ENCODE measurements around the gene PDHX. TPM values are rescaled to one million over a fixed set of nuclear protein-coding genes. Genes with fewer than 3 reads are reported as not detected.

PDHX gene
- total and polyA plus RNA-seq, 4 donors = 14.9 to 35.2 (median 24.0) TPM

- Histone ChIP-seq H3K36me3 (ENCODE audit: control insufficient read depth in 4 of 4, insufficient read depth in 3 of 4, low read depth in 1 of 4, low read length in 3 of 4) (no peaks in the 10 kb centered on the region), H3K27me3 (ENCODE audit: control insufficient read depth in 4 of 4, insufficient read depth in 4 of 4, low read length in 3 of 4) (no peaks in the 10 kb centered on the region), H3K27ac (ENCODE audit: low read depth in 1 of 2, low read length in 2 of 2) (no peak overlapping the region), H3K9ac (ENCODE audit: low read depth in 1 of 2, low read length in 2 of 2) (no peak overlapping the region), H3K9me3 (ENCODE audit: control insufficient read depth in 4 of 4, low read length in 3 of 4) (no peaks in the 10 kb centered on the region), H3K4me1 (ENCODE audit: control insufficient read depth in 4 of 4, insufficient read depth in 4 of 4, low read length in 3 of 4) (peaks cover 2 to 12% (median 5%) of the 10 kb centered on the region in 4 donors), H3K4me3 (ENCODE audit: low read depth in 1 of 3, low read length in 3 of 3) (no peak overlapping the region)
- DNase-seq (ENCODE audit: low spot score) = no peak
- TF ChIP-seq RAD21 (IDR thresholded peaks at IDR 0.05) = no peak
- TF ChIP-seq, protein P1, sequence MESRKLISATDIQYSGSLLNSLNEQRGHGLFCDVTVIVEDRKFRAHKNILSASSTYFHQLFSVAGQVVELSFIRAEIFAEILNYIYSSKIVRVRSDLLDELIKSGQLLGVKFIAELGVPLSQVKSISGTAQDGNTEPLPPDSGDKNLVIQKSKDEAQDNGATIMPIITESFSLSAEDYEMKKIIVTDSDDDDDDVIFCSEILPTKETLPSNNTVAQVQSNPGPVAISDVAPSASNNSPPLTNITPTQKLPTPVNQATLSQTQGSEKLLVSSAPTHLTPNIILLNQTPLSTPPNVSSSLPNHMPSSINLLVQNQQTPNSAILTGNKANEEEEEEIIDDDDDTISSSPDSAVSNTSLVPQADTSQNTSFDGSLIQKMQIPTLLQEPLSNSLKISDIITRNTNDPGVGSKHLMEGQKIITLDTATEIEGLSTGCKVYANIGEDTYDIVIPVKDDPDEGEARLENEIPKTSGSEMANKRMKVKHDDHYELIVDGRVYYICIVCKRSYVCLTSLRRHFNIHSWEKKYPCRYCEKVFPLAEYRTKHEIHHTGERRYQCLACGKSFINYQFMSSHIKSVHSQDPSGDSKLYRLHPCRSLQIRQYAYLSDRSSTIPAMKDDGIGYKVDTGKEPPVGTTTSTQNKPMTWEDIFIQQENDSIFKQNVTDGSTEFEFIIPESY (IDR thresholded peaks at IDR 0.05) = no peak
- no peak for TF ChIP-seq NR2F2 (IDR thresholded peaks at IDR 0.05)
- no peak for TF ChIP-seq MAX (IDR thresholded peaks at IDR 0.05)
- no peak for TF ChIP-seq HNF4G (IDR thresholded peaks at IDR 0.05)
- TF ChIP-seq FOXA1 (IDR thresholded peaks at IDR 0.05) = no peak
- no peak for TF ChIP-seq HNF4A (conservative IDR thresholded peaks at IDR 0.05)
- no peak for TF ChIP-seq EGR1 (IDR thresholded peaks at IDR 0.05; ENCODE audit: low read depth in 2 of 2)
- TF ChIP-seq FOXA2 (IDR thresholded peaks at IDR 0.05) = no peak
- no peak for TF ChIP-seq GABPA (IDR thresholded peaks at IDR 0.05 in 1 of 2, conservative IDR thresholded peaks at IDR 0.05 in 1 of 2)
- TF ChIP-seq TAF1 (conservative IDR thresholded peaks at IDR 0.05) = no peak
- 96% methylated on average over 3 of the region's 3 CpGs for WGBS
These were observed 8.4 kb upstream of the PDHX start for GRCh38 chr11:34907934-34908593.

DNA sequence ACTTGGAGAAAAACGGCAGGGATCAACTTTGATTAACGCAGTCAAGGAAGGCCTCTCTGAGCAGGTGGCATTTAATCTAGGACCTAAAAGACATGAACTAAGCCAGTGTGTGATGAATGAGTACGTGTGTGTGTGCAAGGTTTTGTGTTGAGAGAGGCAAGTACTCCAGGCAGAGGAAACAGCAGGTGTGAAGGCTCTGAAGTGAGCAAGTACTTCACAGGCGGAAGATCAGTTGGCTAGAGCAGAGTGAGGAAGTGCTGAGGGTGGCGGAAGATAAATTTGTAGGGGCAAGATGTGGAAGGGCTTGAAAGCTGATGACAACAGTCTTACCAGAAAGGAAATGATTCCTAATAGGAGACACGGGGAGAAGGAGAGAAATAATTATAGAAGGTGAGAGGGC, 7.0 kb upstream of the PDHX start:
- WGBS = 71% methylated on average over 6 of the region's 6 CpGs
- Histone ChIP-seq H3K27ac (ENCODE audit: low read depth in 1 of 2, low read length in 2 of 2) (no peak overlapping the region), H3K9ac (ENCODE audit: low read depth in 1 of 2, low read length in 2 of 2) (no peak overlapping the region), H3K4me3 (ENCODE audit: low read depth in 1 of 3, low read length in 3 of 3) (no peak overlapping the region), H3K36me3 (ENCODE audit: control insufficient read depth in 4 of 4, insufficient read depth in 3 of 4, low read depth in 1 of 4, low read length in 3 of 4) (no peaks in the 10 kb centered on the region), H3K27me3 (ENCODE audit: control insufficient read depth in 4 of 4, insufficient read depth in 4 of 4, low read length in 3 of 4) (no peaks in the 10 kb centered on the region), H3K4me1 (ENCODE audit: control insufficient read depth in 4 of 4, insufficient read depth in 4 of 4, low read length in 3 of 4) (peaks cover 2 to 12% (median 5%) of the 10 kb centered on the region in 4 donors), H3K9me3 (ENCODE audit: control insufficient read depth in 4 of 4, low read length in 3 of 4) (no peaks in the 10 kb centered on the region)
- TF ChIP-seq RXRA (IDR thresholded peaks at IDR 0.05) = no peak
- DNase-seq (ENCODE audit: low spot score) = no peak

DNA sequence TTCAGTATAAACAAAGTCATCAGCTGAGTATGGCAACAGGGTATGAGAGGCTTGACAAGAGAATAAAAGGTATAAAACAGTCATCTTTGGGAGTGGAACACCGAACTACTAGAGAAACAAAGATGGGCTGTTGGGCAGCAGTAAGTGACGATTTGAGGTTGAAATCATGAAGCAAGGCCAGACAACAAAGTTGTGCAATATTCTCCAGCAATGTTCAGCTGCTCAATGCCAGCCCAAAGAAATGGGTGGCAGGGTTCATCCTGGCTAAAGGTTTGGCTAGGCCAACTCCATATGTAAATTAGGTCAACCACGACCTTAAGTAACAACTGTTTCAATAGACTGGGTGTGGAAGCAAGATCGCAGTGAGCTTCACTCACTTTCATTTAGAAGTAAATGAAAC, 6.5 kb upstream of the PDHX start:
- WGBS = 35% methylated on average over 4 of the region's 4 CpGs
- peak overlapping the region in 1 of 2 donors; percentile 59 for H3K27ac ChIP-seq (ENCODE audit: low read depth in 1 of 2, low read length in 2 of 2)
- H3K4me1 ChIP-seq (ENCODE audit: control insufficient read depth in 4 of 4, insufficient read depth in 4 of 4, low read length in 3 of 4) = peaks cover 2 to 13% (median 5%) of the 10 kb centered on the region in 4 donors
- H3K9ac ChIP-seq (ENCODE audit: low read depth in 1 of 2, low read length in 2 of 2) = no peak overlapping the region
- H3K27me3 ChIP-seq (ENCODE audit: control insufficient read depth in 4 of 4, insufficient read depth in 4 of 4, low read length in 3 of 4) = no peaks in the 10 kb centered on the region
- no peaks in the 10 kb centered on the region for H3K9me3 ChIP-seq (ENCODE audit: control insufficient read depth in 4 of 4, low read length in 3 of 4)
- no peaks in the 10 kb centered on the region for H3K36me3 ChIP-seq (ENCODE audit: control insufficient read depth in 4 of 4, insufficient read depth in 3 of 4, low read depth in 1 of 4, low read length in 3 of 4)
- no peak for DNase-seq (ENCODE audit: low spot score)
- H3K4me3 ChIP-seq (ENCODE audit: low read depth in 1 of 3, low read length in 3 of 3) = no peak overlapping the region
- TF ChIP-seq MAX (IDR thresholded peaks at IDR 0.05) (peak; percentile 67), FOXA1 (IDR thresholded peaks at IDR 0.05) (peak; percentile 68), REST (IDR thresholded peaks at IDR 0.05) (peak; percentile 56), SP1 (IDR thresholded peaks at IDR 0.05) (peak; percentile 94), EGR1 (IDR thresholded peaks at IDR 0.05; ENCODE audit: low read depth in 2 of 2) (no peak), HNF4A (conservative IDR thresholded peaks at IDR 0.05) (peak; percentile 84 to 87), GABPA (IDR thresholded peaks at IDR 0.05 in 1 of 2, conservative IDR thresholded peaks at IDR 0.05 in 1 of 2) (no peak), HNF4G (IDR thresholded peaks at IDR 0.05) (peak; percentile 45), FOXA2 (IDR thresholded peaks at IDR 0.05) (peak; percentile 71), JUND (IDR thresholded peaks at IDR 0.05) (peak in 1 of 2 donors; percentile 70), ATF3 (IDR thresholded peaks at IDR 0.05) (peak; percentile 18), RAD21 (IDR thresholded peaks at IDR 0.05) (peak; percentile 28 to 58)
- TF ChIP-seq, protein P1 (IDR thresholded peaks at IDR 0.05) = peak; percentile 65
